ACHN (cell line): Measurements from ENCODE around the gene RPS2.
"Not testable (repeated sequence)": the region's sequence is repeated elsewhere in the genome, so short reads cannot be mapped to it uniquely, and the experiment has no call there.

Source experiments
- DNase-seq: peaks from one replicate; pipeline ENCODE4 v3.0.0-alpha.2; 2015
- in situ Hi-C: cut with HindIII; loops from 2 replicates; pipeline ENCODE4 v1.10.0; 2017; ENCODE audit warnings: low sequenced_read_pairs, low pct_ligation_motif_present, low pct_unique_long_range_greater_than_20kb

Gene RPS2

DNA sequence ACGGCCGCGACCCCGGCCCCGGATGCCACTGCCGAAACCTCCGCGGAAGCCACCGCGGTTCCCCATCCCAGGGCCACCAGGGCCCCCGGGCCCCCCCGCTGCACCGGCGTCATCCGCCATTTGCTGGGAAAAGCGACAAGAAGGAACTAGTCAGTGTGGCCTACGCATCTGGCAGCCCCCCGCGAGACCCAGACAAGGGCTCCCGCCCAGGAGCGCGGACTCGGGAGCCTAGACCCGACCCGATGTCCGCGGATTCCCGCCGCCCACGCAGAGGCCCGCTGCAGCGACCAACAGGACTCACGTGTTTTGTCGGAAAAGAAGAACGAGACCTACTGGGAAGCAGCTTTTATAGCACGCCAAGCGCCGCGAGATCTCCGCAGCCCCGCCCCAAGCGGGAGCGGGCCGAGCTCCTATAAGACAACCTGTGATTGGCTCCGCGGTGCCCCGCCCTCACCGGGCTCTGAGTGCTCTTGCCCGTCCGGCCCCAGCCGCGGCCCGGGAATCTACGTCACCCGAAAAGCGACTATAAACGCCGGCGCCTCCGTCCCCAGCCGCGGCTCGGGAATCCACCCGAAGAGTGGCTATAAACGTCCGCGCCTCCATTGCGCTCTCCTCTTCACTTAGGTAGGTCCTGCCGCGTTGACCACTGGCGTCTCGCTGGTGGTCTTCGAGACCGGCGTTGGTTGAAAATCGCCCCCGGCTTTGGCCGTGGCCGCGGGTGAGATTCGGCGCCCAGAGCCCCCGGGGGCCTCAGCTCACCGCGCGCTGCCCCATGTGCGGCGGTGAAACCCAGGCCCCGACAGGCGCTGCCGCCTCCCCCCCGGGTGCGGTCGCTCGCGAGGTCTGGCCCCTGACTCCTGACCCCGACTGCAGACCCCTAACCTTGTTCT lies at the start of gene RPS2:
Gene RPS2, minus strand, starts transcription at position 321 of the 890 bp plus-strand sequence. Its CDS starts 201 bp downstream, at position 120.
- DNase-seq = peak; percentile 99
- in situ Hi-C loops = no loop called here

DNA sequence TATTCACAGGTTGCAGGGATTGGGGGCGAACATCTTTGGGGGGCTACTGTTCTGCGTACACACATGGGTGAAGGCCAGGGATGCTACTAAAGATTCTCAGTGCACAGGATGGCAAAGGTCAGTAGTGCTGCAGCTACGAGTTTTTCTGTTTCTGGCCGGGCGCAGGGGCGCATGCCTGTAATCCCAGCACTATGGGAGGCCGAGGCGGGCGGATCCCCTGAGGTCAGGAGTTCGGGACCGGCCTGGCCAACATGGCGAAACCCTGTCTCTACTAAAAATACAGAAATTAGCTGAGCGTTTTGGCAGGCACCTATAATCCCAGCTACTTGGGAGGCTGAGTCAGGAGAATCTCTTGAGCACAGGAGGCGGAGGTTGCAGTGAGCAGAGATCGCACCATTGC lies 48.9 kb upstream of the RPS2 start:
- in situ Hi-C loops = no loop called here
- DNase-seq = no peak

DNA sequence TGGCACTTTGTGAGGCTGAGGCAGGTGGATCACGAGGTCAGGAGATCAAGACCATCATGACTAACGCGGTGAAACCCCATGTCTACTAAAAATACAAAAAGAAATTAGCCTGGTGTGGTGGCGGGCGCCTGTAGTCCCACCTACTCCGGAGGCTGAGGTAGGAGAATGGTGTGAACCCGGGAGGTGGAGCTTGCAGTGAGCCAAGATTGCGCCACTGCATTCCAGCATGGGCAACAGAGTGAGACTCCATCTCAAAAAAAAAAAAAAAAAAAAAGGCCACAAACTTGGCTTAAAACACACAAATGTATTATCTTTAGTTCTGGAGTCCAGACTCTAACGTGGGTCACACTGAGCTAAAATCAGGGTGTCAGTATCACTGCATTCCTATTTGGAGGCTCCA lies 47.1 kb upstream of the RPS2 start:
- DNase-seq, in situ Hi-C loops: not testable (repeated sequence)

DNA sequence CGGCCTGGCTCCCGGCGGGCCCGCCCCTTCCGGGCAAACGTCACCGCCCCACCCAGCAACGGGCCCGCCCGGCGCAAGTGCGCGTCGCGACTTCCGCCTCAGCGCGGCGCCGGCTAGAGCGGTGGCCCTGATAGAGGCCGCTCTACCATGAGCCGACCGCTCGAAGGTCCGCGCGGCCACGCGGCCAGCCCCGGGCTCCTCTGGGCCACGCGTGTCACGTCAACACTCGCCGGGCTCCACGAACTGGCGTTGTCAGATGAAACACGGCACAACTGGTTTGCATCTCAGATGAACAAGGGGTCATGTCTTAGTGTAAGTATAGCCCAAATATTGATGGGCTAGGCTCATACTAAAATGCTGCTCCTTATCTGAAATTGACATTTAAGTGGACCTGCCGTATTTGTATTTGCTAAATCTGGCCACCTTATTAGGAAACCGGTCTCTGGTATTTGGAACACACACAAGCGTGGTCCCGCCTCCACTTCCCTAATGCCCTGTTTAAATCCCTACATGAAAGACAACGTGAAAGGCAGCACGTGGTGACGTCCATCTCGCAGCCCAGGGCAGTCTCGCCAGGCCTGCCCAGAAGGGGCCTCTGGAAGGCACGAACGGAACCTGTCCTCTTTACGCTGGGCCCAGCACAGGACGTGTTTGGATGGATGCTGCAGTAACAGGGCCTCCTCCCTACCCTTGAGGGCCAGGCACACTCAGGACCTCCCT lies 45.3 kb upstream of the RPS2 start, which contains the start of gene ZNF598:
Gene ZNF598, minus strand, starts transcription at position 31 of the 720 bp plus-strand sequence.
- in situ Hi-C loops = no loop called here
- DNase-seq = peak; percentile 93

DNA sequence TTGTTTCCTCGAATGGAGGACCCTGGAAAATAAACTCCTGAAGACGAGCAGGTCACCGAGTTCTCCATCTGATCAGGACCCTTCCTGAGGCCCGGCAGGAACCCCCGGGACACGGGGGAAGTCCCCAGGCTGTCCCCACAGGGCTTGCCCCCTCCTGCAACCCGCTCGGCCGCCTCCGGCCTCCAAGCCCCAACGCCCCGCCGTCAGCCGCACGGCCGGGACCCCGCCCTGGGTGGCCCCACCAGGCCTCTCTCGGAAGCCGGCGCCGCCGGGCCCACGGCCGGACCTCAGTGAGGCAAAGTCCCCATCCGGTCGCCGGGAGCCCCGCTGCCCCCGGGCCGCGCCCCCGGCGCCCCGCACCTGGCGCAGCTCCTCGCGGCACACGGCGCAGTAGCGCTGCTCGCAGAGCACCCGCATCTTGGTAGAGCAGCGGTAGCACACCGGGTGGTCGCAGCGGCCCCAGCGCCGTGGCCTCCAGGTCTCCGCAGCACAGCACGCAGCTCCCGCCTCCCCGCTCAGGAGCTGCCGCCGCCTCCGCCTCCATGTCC lies 44.6 kb upstream of the RPS2 start:
- in situ Hi-C loops = no loop called here
- DNase-seq = peak; percentile 22

DNA sequence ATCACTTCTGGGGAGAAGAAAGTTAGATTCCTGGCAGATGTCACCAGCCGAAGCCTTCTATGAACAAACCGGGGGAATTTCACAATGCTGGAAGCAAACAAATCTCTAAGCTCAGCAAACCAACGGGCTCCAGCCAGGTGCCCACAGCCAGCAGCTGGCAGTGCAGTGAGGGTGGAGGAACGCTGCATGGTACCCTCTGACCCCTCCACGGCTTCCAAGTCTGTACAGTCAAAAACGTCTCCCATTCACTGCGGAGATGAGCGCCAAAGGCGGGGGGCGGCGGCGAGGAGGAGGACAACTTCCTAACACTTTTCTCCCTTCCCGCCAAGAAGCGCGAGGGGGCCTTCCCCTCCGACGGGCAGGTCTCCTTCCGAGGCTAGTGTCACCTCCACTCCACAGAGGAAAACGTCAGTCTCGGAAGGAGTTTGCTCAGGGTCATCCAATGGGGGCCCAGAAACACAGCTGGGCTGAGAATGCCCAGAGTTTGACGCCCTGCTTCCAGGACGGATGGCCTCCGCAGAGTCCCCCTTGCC lies 44.1 kb upstream of the RPS2 start:
- in situ Hi-C loops = no loop called here
- DNase-seq = no peak

DNA sequence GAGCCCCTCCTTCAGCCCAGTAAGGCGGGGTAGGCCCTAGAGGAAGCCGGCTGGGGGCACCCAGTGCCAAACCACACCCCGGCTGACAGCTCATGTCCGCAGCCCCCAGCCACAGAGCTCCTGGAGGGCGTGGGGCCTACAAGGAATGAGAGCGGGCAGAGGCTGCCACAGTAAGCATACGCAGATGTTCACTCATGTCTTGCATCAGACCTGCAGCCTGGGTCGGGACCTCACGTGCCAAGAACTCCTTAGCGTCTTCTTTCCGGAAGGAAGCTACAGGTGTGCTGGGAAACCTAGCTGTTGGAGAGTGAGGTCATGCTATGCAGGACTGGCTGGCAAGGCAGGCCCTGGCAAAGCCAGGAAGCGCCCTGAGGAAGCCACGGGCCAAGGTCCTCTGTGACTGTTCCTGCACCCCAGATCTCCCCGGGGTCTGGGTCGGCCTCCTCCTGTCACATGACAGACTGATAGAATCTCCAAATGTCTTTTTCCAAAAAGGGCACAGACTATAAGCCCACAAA lies 43.4 kb upstream of the RPS2 start:
- in situ Hi-C loops = no loop called here
- DNase-seq = no peak

DNA sequence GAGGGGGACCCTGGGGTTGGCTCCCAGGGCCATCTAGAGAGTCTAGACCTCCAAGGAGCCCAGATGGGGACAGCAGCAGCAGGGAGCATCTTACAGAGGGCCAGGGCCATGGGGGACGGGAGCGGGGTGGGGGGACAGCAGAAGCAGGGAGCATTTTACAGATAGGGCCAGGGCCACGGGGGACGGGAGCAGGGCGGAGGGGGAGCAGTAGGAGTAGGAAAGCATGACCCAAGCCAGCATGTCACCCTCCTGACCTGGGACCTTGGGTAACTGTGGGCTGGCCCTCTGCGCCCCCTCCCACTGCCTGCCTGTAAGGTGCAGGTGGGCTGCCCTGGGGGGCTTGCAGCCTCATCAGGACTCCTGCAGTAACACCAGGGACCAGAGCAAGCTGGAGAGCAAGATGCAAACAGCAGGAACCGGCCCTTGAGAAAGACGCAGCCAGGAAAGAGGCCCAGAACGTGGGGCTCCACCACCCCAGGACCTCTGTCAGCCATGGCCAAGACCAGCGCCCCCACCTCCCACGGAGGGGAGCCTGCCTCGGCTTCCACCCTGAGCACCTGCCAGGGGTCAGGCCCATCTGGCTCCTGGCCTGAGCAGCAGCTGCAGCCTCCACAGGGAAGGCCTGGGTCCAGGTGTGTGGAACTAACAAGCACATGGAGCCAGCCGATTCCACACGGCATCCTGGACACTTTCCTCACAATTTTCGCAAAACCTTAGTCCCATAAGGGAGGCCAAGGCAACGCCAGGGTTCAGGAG lies 42.6 kb upstream of the RPS2 start:
- in situ Hi-C loops = no loop called here
- no peak for DNase-seq

DNA sequence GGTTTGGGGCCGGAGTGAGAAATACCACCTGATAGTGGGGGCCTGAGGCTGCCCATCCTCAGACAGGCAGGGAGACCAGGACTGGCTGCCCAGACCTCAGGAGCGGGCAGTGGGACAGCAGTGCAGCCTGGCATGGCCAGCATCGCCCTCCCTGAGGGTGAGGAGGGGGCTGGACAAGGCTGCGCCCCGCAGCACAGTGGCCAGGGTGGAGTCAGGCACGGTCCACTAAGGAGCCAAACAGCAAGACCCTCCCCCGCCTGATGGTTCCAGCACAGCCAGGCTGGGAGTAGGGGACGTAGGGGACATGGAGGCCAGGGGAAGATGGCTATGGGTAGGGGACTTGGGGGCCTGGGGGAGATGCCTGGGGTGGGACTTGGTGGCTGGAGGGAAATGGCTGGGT lies 41.7 kb upstream of the RPS2 start:
- no peak for DNase-seq
- in situ Hi-C loops = no loop called here

DNA sequence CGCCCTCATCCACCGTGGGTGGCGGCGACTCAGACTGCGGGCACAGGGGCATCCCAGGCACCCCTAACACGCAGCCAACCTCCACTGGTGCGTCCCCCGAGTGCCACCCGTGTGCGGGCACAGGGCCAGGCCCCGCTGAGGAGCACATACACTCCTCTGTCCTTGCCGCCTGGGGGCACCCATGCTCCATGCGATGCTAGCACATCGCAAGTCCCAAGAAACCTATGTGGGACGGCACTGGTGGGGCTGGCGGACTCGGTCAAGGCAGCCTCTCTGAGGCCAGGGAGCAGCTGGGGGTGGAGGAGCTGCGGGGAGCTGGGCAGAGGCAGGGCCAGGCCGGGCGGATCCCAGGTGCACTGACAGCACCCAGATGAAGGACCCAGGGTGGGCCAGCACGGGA lies 41.0 kb upstream of the RPS2 start:
- in situ Hi-C loops = no loop called here

DNA sequence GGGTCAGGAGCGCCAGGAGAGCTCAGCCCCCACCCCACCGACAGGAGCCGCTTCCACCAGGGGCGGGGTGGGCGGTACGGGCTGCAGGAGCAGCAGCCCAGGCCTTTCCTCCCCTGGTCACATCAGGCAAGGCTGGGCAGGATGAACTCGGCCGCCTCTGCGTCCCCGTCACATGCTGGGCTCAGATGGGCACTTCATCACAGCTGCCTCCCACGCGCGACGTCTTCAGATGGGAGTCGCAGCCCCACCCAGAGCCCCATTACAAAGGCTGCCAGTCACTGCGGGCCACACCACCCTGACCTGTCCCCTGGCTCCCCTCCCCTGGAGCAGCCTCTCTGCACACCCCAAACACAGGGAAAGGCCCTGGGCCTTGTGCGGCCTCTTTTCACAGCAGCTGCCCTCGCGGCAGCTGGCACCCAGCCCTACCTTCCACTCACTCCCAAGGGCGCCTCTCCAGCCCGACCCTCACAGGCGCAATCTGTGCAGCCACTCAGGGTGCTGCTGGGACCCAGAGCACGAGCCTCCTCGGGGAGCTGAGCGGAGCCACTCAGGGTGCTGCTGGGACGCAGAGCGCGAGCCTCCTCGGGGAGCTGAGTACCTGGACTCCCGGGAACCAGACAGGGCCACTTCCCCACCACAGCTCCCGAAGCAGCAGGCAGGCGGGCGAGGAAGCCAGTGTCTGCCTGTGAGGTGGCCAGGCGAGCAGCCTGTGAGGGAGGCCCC lies 40.3 kb upstream of the RPS2 start:
- no peak for DNase-seq
- in situ Hi-C loops = no loop called here

More for the DNA sequence above, 41.0 kb upstream of the RPS2 start:
- no peak for DNase-seq

DNA sequence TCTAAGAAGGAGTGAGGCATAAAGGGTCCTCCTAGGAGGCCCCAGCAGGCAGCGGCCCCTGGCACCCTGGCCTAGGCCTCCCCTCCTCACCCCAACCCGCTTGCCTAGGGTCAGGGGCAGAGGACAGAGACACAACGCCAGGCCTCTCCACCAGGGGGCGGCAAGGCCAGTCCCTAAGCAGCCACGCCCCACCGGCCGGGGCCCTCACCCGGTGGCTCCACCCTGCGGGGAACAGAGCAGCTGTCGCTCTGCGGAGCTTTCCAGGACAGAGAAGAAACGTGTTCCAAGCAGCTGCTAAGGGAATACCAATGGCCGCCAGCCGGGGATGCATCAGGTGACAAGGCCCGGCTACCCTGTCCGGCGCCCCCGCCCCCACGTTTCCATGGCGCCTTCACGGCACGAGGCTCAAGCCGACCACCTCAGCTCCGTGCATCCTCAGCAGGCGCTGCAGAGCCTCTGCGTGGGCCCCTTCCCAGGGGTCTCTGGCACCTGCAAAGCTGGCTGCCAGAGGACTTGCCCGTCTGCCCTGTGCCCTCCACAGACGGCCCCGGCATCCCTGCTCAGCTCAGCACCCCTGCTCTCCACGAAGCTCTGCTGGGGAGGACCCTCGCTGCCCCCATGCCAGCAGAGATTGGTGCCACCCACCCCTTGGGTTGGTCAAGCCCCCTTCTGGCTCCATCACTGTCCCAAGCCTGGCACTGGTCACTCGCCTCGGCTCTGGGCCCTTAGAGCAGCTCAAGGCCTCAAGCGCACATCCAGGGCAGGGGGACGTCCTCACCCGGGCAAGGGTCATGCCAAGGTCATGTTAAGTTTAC lies 39.4 kb upstream of the RPS2 start:
- in situ Hi-C loops = no loop called here

DNA sequence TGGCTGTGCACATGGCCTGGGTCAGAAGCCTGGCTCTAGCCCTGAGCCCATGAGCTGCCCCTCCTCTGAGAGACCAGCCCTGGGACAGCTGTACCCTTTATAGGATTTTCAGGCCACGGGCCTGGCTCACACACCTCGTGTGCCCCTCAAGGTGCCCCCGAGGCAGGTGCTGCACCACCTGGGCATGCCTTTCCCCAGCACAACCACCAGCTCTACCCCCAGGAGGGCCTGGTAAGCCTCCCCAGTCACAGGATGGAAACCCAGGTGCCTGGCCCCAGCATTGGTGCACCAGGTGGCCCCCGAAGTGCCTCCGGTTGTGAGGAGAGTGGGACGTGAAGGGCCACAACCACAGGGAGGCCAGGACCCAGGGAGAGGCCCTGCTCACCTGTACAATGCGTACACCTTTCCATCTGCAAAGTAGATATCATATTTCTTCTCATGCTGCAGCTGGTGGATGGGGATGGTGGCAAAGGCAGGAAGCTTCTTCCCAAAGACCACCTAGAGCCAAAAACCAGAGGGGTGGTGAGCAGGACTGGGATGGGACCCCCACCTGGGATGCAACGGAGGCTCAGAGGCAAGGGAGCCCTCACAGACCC lies 38.7 kb upstream of the RPS2 start:
- in situ Hi-C loops = no loop called here
- no peak for DNase-seq

More for the DNA sequence above, 39.4 kb upstream of the RPS2 start:
- peak; percentile 95 for DNase-seq

DNA sequence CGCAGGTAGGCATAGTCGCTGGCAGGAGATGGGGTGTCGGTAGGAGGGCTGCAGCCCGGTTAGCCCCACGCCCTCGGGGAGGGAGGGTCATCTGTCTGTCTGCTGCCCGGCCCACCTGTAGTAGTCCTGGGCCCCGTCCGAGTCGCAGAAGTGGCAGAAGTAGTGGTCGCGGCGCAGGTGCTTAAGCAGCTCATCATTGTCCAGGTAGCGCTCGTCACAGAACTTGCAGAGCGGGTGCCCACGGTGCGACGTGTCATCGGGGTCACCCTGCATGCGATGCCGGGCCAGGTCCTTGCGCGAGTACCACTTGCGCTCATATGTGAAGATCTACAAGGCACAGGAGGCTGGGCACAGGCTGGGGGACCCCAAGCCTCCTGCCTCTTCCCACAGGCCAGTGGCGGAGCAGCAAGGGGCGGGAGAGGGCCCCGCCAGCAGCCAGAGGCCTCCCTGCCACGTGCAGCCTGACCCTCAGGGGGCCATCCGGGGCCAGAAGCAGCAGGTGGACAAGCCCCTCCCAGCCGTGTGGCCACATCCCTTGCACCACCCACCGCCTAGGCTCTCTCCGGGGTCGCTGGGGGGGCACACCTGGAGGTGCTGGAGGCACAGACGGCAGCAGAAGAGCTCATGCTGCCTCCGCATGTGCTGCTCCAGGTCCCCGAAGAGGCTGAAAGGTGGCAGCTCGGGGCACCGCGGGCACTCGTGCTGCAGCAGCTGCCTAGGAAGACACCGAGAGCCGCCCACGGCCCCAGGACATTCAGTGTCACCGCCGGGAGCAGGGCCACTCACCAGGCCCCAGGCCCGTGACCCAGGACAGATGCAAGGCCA lies 38.0 kb upstream of the RPS2 start:
- DNase-seq = no peak
- in situ Hi-C loops = no loop called here

DNA sequence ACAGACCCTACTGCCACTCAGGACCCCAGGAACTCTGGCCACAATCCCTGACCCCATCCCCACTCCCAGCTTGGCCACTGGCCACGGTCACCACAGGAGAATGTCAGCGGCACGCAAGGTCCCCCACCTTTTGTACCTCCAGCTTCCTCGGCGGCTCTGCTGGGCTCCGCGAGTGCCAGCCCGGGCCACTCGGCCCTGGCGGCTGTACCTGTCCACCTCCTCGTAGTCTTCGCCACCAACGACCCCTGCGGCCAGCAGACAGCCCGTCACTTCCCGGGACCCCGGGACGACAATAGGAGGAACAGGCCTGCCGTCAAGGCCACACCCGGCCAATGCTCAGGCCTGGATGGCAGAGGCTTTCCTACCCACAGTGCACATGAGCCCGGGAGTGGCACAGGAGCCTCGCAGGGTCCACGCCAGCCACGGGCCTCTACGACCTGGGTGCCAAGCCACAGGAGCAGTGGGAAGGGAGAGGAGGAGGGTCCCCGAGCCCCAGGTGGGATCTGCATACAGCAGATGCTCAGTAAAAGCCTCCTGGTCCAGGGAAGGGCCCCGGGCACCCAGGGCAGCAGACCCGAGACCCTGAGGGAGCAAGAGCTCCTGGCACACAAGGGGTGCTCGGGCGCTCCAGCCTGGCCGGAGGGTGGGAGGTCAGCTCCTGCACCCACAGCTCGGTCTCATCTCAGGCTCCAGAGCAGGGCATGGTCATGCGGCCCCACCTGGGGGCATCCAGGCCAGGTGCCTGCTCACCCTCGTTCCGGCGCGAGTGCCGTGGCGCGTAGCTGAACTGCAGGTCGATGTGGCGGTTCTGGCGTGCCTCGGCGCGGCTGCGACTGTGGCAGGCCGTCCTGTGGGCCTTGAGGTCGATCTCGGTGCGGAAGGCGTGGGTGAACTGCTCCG lies 37.1 kb upstream of the RPS2 start:
- DNase-seq = no peak
- in situ Hi-C loops = no loop called here
